ENCODE data around the gene FXYD7. TPM values are rescaled to one million over a fixed set of nuclear protein-coding genes. Genes with fewer than 3 reads are reported as not detected.

Gene FXYD7
- total RNA-seq, result under 1 TPM in 1 of 2 donors, not detected in 1; 0.63 TPM
- polyA plus RNA-seq, result 1 to 10 TPM in 1 of 2 donors, not detected in 1; 1.8 TPM
- long read RNA-seq, donor 1, result 0 reads
- long read RNA-seq, donor 2, partial matches to known transcripts, result 0 of 1 reads
- long read RNA-seq, donor 2, other reads (novel, unspliced or antisense), result 1 of 1 reads

- Histone ChIP-seq H3K27me3 (ENCODE audit: control insufficient read depth in 1 of 2, insufficient read depth in 2 of 2, low read length in 1 of 2) (no peaks in the 10 kb centered on the region), H3K27ac (ENCODE audit: low read depth in 1 of 2, low read length in 2 of 2) (no peak within 1 kb of the TSS), H3K36me3 (ENCODE audit: control insufficient read depth in 1 of 2, insufficient read depth in 2 of 2, low read length in 1 of 2) (no peaks in the 10 kb centered on the region), H3K4me3 (ENCODE audit: low read length in 2 of 2) (no peak within 1 kb of the TSS), H3K4me1 (ENCODE audit: control insufficient read depth in 1 of 2, insufficient read depth in 2 of 2, low read length in 2 of 2) (peaks cover 0 to 4% of the 10 kb centered on the region in 2 donors), H3K9me3 (ENCODE audit: control insufficient read depth, low read length) (no peaks in the 10 kb centered on the region)
- intact Hi-C loops (cut with DNase I), result loop anchor here in 1 of 2 donors (5.0 to 10.0 kb wide), 2 partner anchors 76 to 122 kb away; partner anchors contain the start of gene USF2
- no peak for ATAC-seq (ENCODE audit: low FRiP score)
- DNase-seq, result no peak
- WGBS, 2 donors, result 47 to 48% methylated on average over 29 to 31 of the region's 31 CpGs
Measured at GRCh38 chr19:35143231-35143715, at the start of gene FXYD7. Gene FXYD7 (plus strand): TSS chr19:35143255. CDS start chr19:35143334, 79 bp downstream.

- intact Hi-C loops (cut with DNase I), result loop anchor here (5.0 kb wide), 1 partner anchor 121 kb away; no protein-coding TSS in a partner anchor
- H3K27ac ChIP-seq (ENCODE audit: low read depth in 1 of 2, low read length in 2 of 2), result no peak overlapping the region
- no peak for ATAC-seq (ENCODE audit: low FRiP score)
- H3K9me3 ChIP-seq (ENCODE audit: control insufficient read depth, low read length), result no peaks in the 10 kb centered on the region
- no peaks in the 10 kb centered on the region for H3K4me1 ChIP-seq (ENCODE audit: control insufficient read depth in 1 of 2, insufficient read depth in 2 of 2, low read length in 2 of 2)
- H3K36me3 ChIP-seq (ENCODE audit: control insufficient read depth in 1 of 2, insufficient read depth in 2 of 2, low read length in 1 of 2), result no peaks in the 10 kb centered on the region
- no peaks in the 10 kb centered on the region for H3K27me3 ChIP-seq (ENCODE audit: control insufficient read depth in 1 of 2, insufficient read depth in 2 of 2, low read length in 1 of 2)
- no peak for DNase-seq
- no peak overlapping the region for H3K4me3 ChIP-seq (ENCODE audit: low read length in 2 of 2)
- 92% methylated on average over 5 of the region's 5 CpGs for whole genome bisulfite sequencing, 2 donors
Measured at GRCh38 chr19:35093430-35093829, 49.6 kb upstream of the FXYD7 start.

DNA sequence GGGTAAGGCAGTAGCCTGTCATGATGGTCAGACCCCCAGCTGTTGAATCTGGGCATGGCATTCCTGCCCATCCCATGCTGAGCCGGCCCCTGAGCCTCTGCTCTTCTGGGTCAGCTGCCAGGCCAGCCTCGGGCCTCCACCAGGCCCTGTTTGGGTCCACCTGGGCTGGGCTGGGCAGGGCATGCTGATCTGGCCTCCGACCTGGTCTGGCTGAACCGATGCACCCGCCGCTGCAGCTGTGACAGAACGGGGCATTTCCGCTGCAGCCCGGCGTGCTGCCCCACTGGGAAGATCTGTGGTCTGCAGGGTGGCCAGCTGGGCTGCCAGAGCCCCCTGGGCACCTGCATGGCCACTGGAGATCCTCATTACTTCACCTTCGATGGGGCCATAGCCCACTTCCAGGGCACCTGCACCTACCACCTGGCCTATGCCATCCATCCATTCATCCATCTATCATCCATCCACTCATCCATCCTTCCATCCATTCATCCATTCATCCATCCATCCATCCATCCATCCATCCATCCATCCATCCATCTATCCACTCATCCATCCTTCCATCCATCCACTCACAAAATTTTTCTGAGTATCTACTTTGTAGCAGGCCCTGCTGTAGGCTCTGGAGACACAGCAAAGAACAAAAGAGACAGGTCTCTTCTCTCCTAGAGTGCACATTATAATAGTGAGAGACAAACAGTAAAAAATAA is 49.0 kb upstream of the FXYD7 start:
- Histone ChIP-seq H3K27ac (ENCODE audit: low read depth in 1 of 2, low read length in 2 of 2) (no peak overlapping the region), H3K27me3 (ENCODE audit: control insufficient read depth in 1 of 2, insufficient read depth in 2 of 2, low read length in 1 of 2) (no peaks in the 10 kb centered on the region), H3K9me3 (ENCODE audit: control insufficient read depth, low read length) (no peaks in the 10 kb centered on the region), H3K4me3 (ENCODE audit: low read length in 2 of 2) (no peak overlapping the region), H3K36me3 (ENCODE audit: control insufficient read depth in 1 of 2, insufficient read depth in 2 of 2, low read length in 1 of 2) (no peaks in the 10 kb centered on the region), H3K4me1 (ENCODE audit: control insufficient read depth in 1 of 2, insufficient read depth in 2 of 2, low read length in 2 of 2) (no peaks in the 10 kb centered on the region)
- intact Hi-C loops (cut with DNase I), result loop anchor here (5.0 kb wide), 1 partner anchor 122 kb away; no protein-coding TSS in a partner anchor
- no peak for DNase-seq
- no peak for ATAC-seq (ENCODE audit: low FRiP score)
- 86 to 87% methylated on average over 11 of the region's 11 CpGs for WGBS, 2 donors

GRCh38 chr19:35094656-35095055 is 48.4 kb upstream of the FXYD7 start:
- no peaks in the 10 kb centered on the region for H3K36me3 ChIP-seq (ENCODE audit: control insufficient read depth in 1 of 2, insufficient read depth in 2 of 2, low read length in 1 of 2)
- no peaks in the 10 kb centered on the region for H3K9me3 ChIP-seq (ENCODE audit: control insufficient read depth, low read length)
- no peak overlapping the region for H3K27ac ChIP-seq (ENCODE audit: low read depth in 1 of 2, low read length in 2 of 2)
- no peaks in the 10 kb centered on the region for H3K4me1 ChIP-seq (ENCODE audit: control insufficient read depth in 1 of 2, insufficient read depth in 2 of 2, low read length in 2 of 2)
- 87 to 91% methylated on average over 4 of the region's 4 CpGs for WGBS, 2 donors
- H3K4me3 ChIP-seq (ENCODE audit: low read length in 2 of 2), result no peak overlapping the region
- H3K27me3 ChIP-seq (ENCODE audit: control insufficient read depth in 1 of 2, insufficient read depth in 2 of 2, low read length in 1 of 2), result no peaks in the 10 kb centered on the region
- DNase-seq, result no peak
- intact Hi-C loops (cut with DNase I), result loop anchor here (5.0 kb wide), 1 partner anchor 122 kb away; no protein-coding TSS in a partner anchor
- no peak for ATAC-seq (ENCODE audit: low FRiP score)

- no peak overlapping the region for H3K4me3 ChIP-seq (ENCODE audit: low read length in 2 of 2)
- no peaks in the 10 kb centered on the region for H3K4me1 ChIP-seq (ENCODE audit: control insufficient read depth in 1 of 2, insufficient read depth in 2 of 2, low read length in 2 of 2)
- no peaks in the 10 kb centered on the region for H3K9me3 ChIP-seq (ENCODE audit: control insufficient read depth, low read length)
- H3K27me3 ChIP-seq (ENCODE audit: control insufficient read depth in 1 of 2, insufficient read depth in 2 of 2, low read length in 1 of 2), result no peaks in the 10 kb centered on the region
- no peaks in the 10 kb centered on the region for H3K36me3 ChIP-seq (ENCODE audit: control insufficient read depth in 1 of 2, insufficient read depth in 2 of 2, low read length in 1 of 2)
- no peak overlapping the region for H3K27ac ChIP-seq (ENCODE audit: low read depth in 1 of 2, low read length in 2 of 2)
- WGBS, 2 donors, result 67 to 70% methylated on average over 8 of the region's 8 CpGs
- ATAC-seq (ENCODE audit: low FRiP score), result no peak
- intact Hi-C loops (cut with DNase I), result no loop called here
- DNase-seq, result no peak
Measured at GRCh38 chr19:35095667-35096368, 47.2 kb upstream of the FXYD7 start.

DNA sequence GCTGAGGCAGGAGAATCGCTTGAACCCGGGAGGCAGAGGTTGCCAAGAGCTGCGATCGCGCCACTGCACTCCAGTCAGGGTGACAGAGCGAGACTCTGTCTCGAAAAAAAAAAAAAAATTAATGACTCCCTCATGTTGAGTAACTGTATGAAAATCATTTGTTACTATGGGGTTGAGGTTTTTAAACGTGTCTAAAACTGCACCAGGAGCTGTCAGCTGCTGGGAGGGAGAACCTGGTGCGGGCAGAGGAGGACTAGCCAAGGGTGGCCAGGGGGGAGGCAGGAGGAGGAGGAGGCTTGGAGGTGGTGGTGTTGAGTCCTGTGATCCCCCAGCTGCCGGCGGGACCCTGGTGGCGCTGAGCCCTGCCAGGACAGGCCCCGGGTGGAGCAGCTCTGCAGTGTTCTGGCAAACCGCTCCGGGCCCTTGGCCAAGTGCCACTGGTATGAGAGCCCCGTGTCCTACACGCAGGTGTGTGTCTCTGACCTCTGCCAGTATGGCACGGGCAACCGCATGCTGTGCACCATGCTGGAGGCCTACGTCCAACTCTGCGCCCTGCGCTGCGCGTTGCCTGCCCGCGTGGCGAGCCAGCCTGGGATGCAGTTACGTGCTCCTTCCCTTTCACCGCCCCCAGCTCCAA is 44.5 kb upstream of the FXYD7 start:
- Histone ChIP-seq H3K27ac (ENCODE audit: low read depth in 1 of 2, low read length in 2 of 2) (no peak overlapping the region), H3K27me3 (ENCODE audit: control insufficient read depth in 1 of 2, insufficient read depth in 2 of 2, low read length in 1 of 2) (no peaks in the 10 kb centered on the region), H3K9me3 (ENCODE audit: control insufficient read depth, low read length) (no peaks in the 10 kb centered on the region), H3K4me3 (ENCODE audit: low read length in 2 of 2) (no peak overlapping the region), H3K4me1 (ENCODE audit: control insufficient read depth in 1 of 2, insufficient read depth in 2 of 2, low read length in 2 of 2) (no peaks in the 10 kb centered on the region), H3K36me3 (ENCODE audit: control insufficient read depth in 1 of 2, insufficient read depth in 2 of 2, low read length in 1 of 2) (no peaks in the 10 kb centered on the region)
- 73 to 75% methylated on average over 29 of the region's 29 CpGs for WGBS, 2 donors
- intact Hi-C loops (cut with DNase I), result no loop called here
- DNase-seq (no peak), ATAC-seq (ENCODE audit: low FRiP score) (no peak)

GRCh38 chr19:35099155-35099896 is 43.7 kb upstream of the FXYD7 start:
- intact Hi-C loops (cut with DNase I), result no loop called here

DNA sequence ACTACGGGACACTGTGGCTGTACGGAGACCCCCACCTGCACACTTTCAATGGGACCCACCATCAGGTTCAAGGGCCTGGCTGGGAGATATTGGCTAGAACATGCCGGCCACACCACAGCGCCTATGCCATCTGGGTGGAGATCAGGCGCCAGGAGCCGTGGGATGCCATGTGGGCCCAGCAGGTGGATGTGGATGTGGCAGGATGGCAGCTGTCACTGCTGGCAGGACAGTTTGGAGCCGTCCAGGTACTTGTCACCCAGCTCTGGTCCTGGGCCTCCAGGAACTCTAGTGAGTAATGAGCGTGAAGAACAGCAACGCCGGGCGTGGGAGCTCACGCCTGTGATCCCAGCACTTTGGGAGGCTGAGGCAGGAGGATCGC is 43.2 kb upstream of the FXYD7 start:
- DNase-seq, result no peak
- Histone ChIP-seq H3K4me3 (ENCODE audit: low read length in 2 of 2) (no peak overlapping the region), H3K36me3 (ENCODE audit: control insufficient read depth in 1 of 2, insufficient read depth in 2 of 2, low read length in 1 of 2) (no peaks in the 10 kb centered on the region), H3K27me3 (ENCODE audit: control insufficient read depth in 1 of 2, insufficient read depth in 2 of 2, low read length in 1 of 2) (no peaks in the 10 kb centered on the region), H3K4me1 (ENCODE audit: control insufficient read depth in 1 of 2, insufficient read depth in 2 of 2, low read length in 2 of 2) (no peaks in the 10 kb centered on the region), H3K9me3 (ENCODE audit: control insufficient read depth, low read length) (no peaks in the 10 kb centered on the region), H3K27ac (ENCODE audit: low read depth in 1 of 2, low read length in 2 of 2) (no peak overlapping the region)
- no peak for ATAC-seq (ENCODE audit: low FRiP score)
- 90 to 94% methylated on average over 13 of the region's 13 CpGs for WGBS, 2 donors
- intact Hi-C loops (cut with DNase I), result no loop called here

More at GRCh38 chr19:35099155-35099896, 43.7 kb upstream of the FXYD7 start:
- no peak overlapping the region for H3K4me3 ChIP-seq (ENCODE audit: low read length in 2 of 2)
- H3K27me3 ChIP-seq (ENCODE audit: control insufficient read depth in 1 of 2, insufficient read depth in 2 of 2, low read length in 1 of 2), result no peaks in the 10 kb centered on the region
- H3K27ac ChIP-seq (ENCODE audit: low read depth in 1 of 2, low read length in 2 of 2), result no peak overlapping the region
- peak; percentile 15 for ATAC-seq (ENCODE audit: low FRiP score)
- 84% methylated on average over 21 of the region's 21 CpGs for WGBS, 2 donors
- no peak for DNase-seq
- no peaks in the 10 kb centered on the region for H3K9me3 ChIP-seq (ENCODE audit: control insufficient read depth, low read length)
- no peaks in the 10 kb centered on the region for H3K36me3 ChIP-seq (ENCODE audit: control insufficient read depth in 1 of 2, insufficient read depth in 2 of 2, low read length in 1 of 2)
- H3K4me1 ChIP-seq (ENCODE audit: control insufficient read depth in 1 of 2, insufficient read depth in 2 of 2, low read length in 2 of 2), result no peaks in the 10 kb centered on the region
